ENCODE measurements around the gene DUSP1.
"Not testable (repeated sequence)": the region's sequence is repeated elsewhere in the genome, so short reads cannot be mapped to it uniquely, and the experiment has no call there.

The DUSP1 gene

GRCh38 chr5:172789687-172790495 is 18.9 kb upstream of the DUSP1 start:
- no peak for TF ChIP-seq CTCF (IDR thresholded peaks at IDR 0.05; ENCODE audit: low read depth, low read length)
- no peak for TF ChIP-seq MYC (IDR thresholded peaks at IDR 0.05; ENCODE audit: low read depth, low read length)
- no peak for TF ChIP-seq POLR2A (IDR thresholded peaks at IDR 0.05; ENCODE audit: extremely low read depth, insufficient read length)
- no peak for TF ChIP-seq MAX (IDR thresholded peaks at IDR 0.05; ENCODE audit: low read depth, low read length)
- H3K4me3 ChIP-seq (ENCODE audit: low read depth, low read length) = no peak overlapping the region
- DNase-seq (ENCODE audit: low read depth) = no peak

DNA sequence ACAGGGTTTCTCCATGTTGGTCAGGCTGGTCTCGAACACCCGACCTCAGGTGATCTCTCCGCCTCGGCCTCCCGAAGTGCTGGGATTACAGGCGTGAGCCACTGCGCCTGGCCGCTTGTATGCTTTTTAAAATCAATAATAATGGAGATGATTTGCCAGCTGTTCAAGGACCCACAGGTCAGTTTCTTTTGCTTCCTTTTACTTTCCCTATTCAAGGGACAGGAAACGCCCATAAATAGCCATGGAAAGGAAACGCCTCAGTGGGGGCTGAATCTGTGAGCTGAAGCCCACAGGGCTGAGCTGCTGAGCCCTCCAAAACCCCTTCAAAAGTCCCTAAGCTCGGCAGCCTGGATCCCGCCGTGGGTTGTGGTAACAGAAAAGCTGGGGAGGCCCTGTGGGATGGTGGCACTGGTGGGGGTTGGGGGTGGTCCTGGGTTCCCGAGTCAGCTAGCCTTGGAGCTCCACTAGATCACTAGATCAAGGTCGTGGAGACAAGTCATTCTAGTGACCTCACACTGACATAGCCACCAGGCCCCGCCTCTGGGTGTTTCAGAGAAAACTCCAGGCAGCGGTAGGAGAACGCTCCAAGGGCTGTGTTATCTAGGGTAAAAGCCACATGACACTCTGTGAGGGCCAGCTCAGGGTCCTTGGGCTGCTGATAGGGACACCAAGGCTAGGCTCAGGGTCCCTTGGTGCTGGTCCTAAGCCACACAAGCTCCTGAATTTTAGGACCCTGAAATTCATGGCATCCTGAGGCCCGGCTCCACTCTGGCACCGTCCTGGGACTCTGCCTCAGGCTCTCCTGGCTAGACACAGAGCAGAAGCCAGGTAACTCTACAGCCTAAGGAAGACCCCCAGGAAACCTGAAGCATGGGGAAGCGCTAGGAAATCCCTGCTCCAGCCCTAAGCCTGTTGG is 18.0 kb upstream of the DUSP1 start:
- H3K4me3 ChIP-seq (ENCODE audit: low read depth, low read length) = no peak overlapping the region
- no peak for DNase-seq (ENCODE audit: low read depth)
- no peak for TF ChIP-seq MAX (IDR thresholded peaks at IDR 0.05; ENCODE audit: low read depth, low read length)
- TF ChIP-seq POLR2A (IDR thresholded peaks at IDR 0.05; ENCODE audit: extremely low read depth, insufficient read length) = no peak
- TF ChIP-seq MYC (IDR thresholded peaks at IDR 0.05; ENCODE audit: low read depth, low read length) = no peak
- no peak for TF ChIP-seq CTCF (IDR thresholded peaks at IDR 0.05; ENCODE audit: low read depth, low read length)

DNA sequence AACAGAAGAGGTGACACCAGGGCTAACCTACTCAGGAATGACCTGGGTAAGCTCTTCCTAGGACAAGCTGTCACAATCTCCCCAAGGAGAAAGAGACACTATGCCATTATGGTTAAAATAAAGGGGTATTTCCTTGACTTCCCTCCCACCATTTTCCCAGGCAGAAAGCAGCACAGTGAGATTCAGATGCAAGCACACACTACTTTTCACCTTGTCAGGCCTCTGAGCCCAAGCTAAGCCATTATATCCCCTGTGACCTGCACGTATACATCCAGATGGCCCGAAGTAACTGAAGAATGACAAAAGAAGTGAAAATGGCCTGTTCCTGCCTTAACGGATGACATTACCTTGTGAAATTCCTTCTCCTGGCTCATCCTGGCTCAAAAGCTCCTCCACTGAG is 16.5 kb upstream of the DUSP1 start:
- not testable (repeated sequence) for H3K4me3 ChIP-seq (ENCODE audit: low read depth, low read length); DNase-seq (ENCODE audit: low read depth)

GRCh38 chr5:172786736-172787462 is 15.9 kb upstream of the DUSP1 start:
- H3K4me3 ChIP-seq (ENCODE audit: low read depth, low read length) = no peak overlapping the region
- DNase-seq (ENCODE audit: low read depth) = no peak
- no peak for TF ChIP-seq MAX (IDR thresholded peaks at IDR 0.05; ENCODE audit: low read depth, low read length)
- no peak for TF ChIP-seq POLR2A (IDR thresholded peaks at IDR 0.05; ENCODE audit: extremely low read depth, insufficient read length)
- no peak for TF ChIP-seq MYC (IDR thresholded peaks at IDR 0.05; ENCODE audit: low read depth, low read length)
- TF ChIP-seq CTCF (IDR thresholded peaks at IDR 0.05; ENCODE audit: low read depth, low read length) = no peak

- no peak for DNase-seq (ENCODE audit: low read depth)
- TF ChIP-seq POLR2A (IDR thresholded peaks at IDR 0.05; ENCODE audit: extremely low read depth, insufficient read length) (no peak), CTCF (IDR thresholded peaks at IDR 0.05; ENCODE audit: low read depth, low read length) (no peak), MYC (IDR thresholded peaks at IDR 0.05; ENCODE audit: low read depth, low read length) (no peak), MAX (IDR thresholded peaks at IDR 0.05; ENCODE audit: low read depth, low read length) (no peak)
- H3K4me3 ChIP-seq (ENCODE audit: low read depth, low read length) = no peak overlapping the region
Observed at GRCh38 chr5:172785429-172786088, 14.6 kb upstream of the DUSP1 start.

DNA sequence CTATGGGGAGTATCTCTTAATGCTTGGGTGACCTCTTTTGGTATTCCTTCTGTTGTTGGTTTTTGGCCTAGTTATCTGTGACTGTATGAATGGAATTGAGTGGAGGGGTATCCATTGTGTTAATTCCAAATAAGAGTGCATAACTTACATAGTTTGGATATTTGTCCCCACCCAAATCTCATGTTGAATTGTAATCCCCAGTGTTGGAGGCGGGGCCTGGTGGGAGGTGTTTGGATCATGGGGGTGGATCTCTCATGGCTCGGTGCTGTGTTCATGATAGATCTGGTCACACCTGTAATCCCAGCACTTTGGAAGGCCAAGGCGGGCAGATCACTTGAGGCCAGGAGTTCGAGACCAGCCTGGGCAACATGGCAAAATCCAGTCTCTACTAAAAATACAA is 13.2 kb upstream of the DUSP1 start:
- not testable (repeated sequence) for H3K4me3 ChIP-seq (ENCODE audit: low read depth, low read length); DNase-seq (ENCODE audit: low read depth)

DNA sequence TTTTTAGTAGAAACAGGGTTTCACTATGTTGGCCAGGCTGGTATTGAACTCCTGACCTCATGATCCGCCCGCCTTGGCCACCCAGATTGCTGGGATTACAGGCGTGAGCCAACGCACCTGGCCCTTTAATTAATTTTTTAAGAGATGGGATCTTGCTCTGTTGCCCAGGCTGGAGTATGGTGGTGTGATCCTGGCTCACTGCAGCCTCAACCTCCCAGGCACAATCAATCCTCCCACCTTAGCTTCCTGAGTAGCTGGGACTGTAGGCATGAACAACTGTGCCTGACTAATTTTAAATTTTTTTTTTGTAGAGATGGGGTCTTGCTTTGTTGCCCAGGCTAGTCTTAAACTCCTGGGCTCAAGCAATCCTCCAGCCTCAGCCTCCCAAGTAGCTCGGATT is 12.3 kb upstream of the DUSP1 start:
- DNase-seq (ENCODE audit: low read depth); H3K4me3 ChIP-seq (ENCODE audit: low read depth, low read length): not testable (repeated sequence)

All from NB4 (cell line).